Kidney (tissue), 14 donors: ENCODE measurements around the gene FAM229A. TPM values are rescaled to one million over a fixed set of nuclear protein-coding genes. Genes with fewer than 3 reads are reported as not detected.
A peak's percentile ranks its signal among the peaks of the same experiment; 100 is the strongest.

Source experiments
- DNase-seq, 5 donors: peaks; one replicate each; pipeline ENCODE4 v3.0.0-alpha.2; 2013 to 2020
- FAIRE-seq: peaks from 2 replicates; lab custom pipeline; 2012; peaks lifted over from hg19 to GRCh38; lab: Jason Lieb, UNC
- H3K27ac ChIP-seq, 2 donors: one replicate each; pipeline ENCODE4 v1.7.0; 2013; ENCODE audit warnings: low read depth in 2 of 2, low read length in 2 of 2, inconsistent platforms in 1 of 2
- H3K27me3 ChIP-seq: one replicate; pipeline ENCODE4 v1.7.1; 2013; ENCODE audit warnings: low read length, inconsistent platforms; ENCODE audit not compliant: control insufficient read depth, insufficient read depth
- H3K36me3 ChIP-seq, 3 donors: one replicate each; pipeline versions ENCODE4 v1.7.0 to v1.7.1; 2013; ENCODE audit warnings: low read length in 3 of 3, control low read depth in 1 of 3, inconsistent platforms in 1 of 3; ENCODE audit not compliant: insufficient read depth in 3 of 3, control insufficient read depth in 2 of 3
- H3K4me1 ChIP-seq, 3 donors: one replicate each; pipeline versions ENCODE4 v1.7.0 to v1.7.1; 2013; ENCODE audit warnings: low read length in 3 of 3, inconsistent platforms in 1 of 3, low read depth in 1 of 3; ENCODE audit not compliant: control insufficient read depth in 2 of 3, insufficient read depth in 2 of 3
- H3K4me3 ChIP-seq, 3 donors: one replicate each; pipeline versions ENCODE4 v1.7.0 to v1.8.1; 2013; ENCODE audit warnings: low read length in 3 of 3, control low read depth in 1 of 3, inconsistent platforms in 1 of 3
- H3K9ac ChIP-seq, 3 donors: one replicate each; pipeline versions ENCODE4 v1.7.0 to v1.7.1; 2013; ENCODE audit warnings: low read length in 3 of 3, control low read depth in 1 of 3, inconsistent platforms in 1 of 3
- H3K9me3 ChIP-seq, 3 donors: one replicate each; pipeline versions ENCODE4 v1.7.0 to v1.7.1; 2013; ENCODE audit warnings: low read length in 3 of 3, control low read depth in 1 of 3, inconsistent platforms in 1 of 3; ENCODE audit not compliant: control insufficient read depth in 2 of 3, insufficient read depth in 1 of 3
- intact Hi-C: fragments of 100-400 bp; cut with DNase I; formaldehyde crosslinking; loops from one replicate; pipeline ENCODE4 v1.11.1; 2022
- polyA plus RNA-seq: library from polyadenylated mRNA; stranded (reverse); fragments of 350-450 nt; fragmentation: Illumina TruSeq; extraction: RNeasy Lipid Tissue Mini Kit (QIAGEN cat#74804); gene quantifications from one replicate; pipeline ENCODE4 v1.2.3, GENCODE V29; 2014; ENCODE audit warnings: low read depth, low replicate concordance; ENCODE audit not compliant: insufficient read depth
- total RNA-seq: library from RNA; stranded (reverse); fragmentation: NEBNext Ultra II Directional; extraction: Animal tissue kit (Norgen Biotek cat#: 25700); gene quantifications from one replicate; pipeline ENCODE4 v1.2.1, GENCODE V29; 2021
- TF ChIP-seq, protein P1 (sequence below): IDR thresholded peaks from 3 replicates; pipeline ENCODE4 v1.5.1; 2012; ENCODE audit warnings: mild to moderate bottlenecking, moderate library complexity, borderline replicate concordance; ENCODE audit not compliant: insufficient read depth; ENCODE audit errors: extremely low read depth
- donor health status: control.
- donor health status: control.
- donor health status: control.
- donor health status: control.
- donor health status: control.
- donor health status: DM: yes; HTN: yes; CAD: no.
- donor health status: Normal renal cell carcinoma (clear cell type).

FAM229A gene
- total and polyA plus RNA-seq, 2 donors from 2014 or later, result 6.4 to 9.7 TPM

DNA sequence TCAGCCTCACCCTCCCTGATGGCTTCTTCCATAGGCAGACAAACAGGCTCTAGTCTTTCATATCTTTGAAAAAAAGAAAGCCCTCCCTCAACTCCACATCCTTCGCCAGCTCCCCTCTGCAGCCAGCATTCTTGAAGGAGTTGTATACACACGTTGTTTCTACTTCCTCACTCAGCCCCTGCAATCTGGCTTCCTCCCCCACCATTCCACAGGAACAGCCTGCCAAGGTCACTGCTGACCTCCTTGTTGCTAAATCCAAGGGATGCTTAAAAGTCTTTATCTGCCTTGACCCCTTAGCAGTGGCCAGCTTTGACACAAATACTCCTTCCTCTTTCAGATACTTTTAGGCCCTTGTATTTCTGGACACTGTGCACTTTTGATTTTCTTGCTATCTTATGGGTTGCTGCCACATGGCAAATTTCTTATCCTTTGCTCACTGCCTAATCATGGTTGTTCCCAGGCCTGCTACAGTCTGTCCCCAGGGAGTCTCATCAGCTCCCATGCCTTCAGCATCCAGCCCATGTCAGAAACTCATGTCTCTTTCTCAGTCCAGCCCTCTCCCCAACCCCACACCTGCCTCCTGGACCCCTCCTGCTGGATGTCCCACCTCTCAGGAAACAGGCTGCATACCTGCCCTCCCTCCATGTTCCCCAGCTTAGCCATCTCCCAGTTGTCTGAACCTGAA is 8.3 kb downstream of the FAM229A start:
- peak overlapping the region in 1 of 2 donors; percentile 54 for H3K27ac ChIP-seq
- H3K36me3 ChIP-seq, result no peaks in the 10 kb centered on the region
- TF ChIP-seq, protein P1, sequence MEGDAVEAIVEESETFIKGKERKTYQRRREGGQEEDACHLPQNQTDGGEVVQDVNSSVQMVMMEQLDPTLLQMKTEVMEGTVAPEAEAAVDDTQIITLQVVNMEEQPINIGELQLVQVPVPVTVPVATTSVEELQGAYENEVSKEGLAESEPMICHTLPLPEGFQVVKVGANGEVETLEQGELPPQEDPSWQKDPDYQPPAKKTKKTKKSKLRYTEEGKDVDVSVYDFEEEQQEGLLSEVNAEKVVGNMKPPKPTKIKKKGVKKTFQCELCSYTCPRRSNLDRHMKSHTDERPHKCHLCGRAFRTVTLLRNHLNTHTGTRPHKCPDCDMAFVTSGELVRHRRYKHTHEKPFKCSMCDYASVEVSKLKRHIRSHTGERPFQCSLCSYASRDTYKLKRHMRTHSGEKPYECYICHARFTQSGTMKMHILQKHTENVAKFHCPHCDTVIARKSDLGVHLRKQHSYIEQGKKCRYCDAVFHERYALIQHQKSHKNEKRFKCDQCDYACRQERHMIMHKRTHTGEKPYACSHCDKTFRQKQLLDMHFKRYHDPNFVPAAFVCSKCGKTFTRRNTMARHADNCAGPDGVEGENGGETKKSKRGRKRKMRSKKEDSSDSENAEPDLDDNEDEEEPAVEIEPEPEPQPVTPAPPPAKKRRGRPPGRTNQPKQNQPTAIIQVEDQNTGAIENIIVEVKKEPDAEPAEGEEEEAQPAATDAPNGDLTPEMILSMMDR, result no peak
- DNase-seq, result peak; percentile 62 to 88 (median 74)
- H3K4me3 ChIP-seq, result no peak overlapping the region
- FAIRE-seq, result no peak
- H3K9me3 ChIP-seq, result no peaks in the 10 kb centered on the region
- H3K9ac ChIP-seq, result no peak overlapping the region
- no peaks in the 10 kb centered on the region for H3K27me3 ChIP-seq
- intact Hi-C loops, result no loop called here
- peaks cover 8 to 22% (median 11%) of the 10 kb centered on the region in 3 donors for H3K4me1 ChIP-seq

DNA sequence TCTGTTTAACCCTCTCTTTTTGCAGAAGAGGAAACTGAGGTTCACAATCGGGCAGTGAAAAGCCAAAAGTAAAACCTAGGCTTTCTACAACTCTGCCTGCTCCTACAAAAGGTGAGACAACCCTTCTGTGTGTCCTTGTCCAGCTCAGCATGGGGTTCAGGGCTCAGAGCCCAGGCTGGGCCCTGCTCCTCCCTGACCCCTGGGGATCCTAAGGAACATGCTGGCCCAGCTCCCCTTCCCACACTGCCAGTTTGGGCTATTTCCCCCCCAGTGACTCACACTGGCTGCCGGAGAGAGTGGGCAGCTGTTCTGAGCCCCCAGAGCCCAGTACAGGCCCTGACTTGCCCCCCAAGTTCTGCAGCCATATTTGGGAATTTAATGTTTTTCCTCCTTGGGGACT is 8.9 kb downstream of the FAM229A start:
- DNase-seq (no peak), FAIRE-seq (no peak)
- no peaks in the 10 kb centered on the region for H3K9me3 ChIP-seq
- H3K27me3 ChIP-seq, result no peaks in the 10 kb centered on the region
- H3K4me3 ChIP-seq, result peak overlapping the region in 1 of 3 donors; percentile 67
- TF ChIP-seq, protein P1, result no peak
- no peaks in the 10 kb centered on the region for H3K36me3 ChIP-seq
- peak overlapping the region in 1 of 3 donors; percentile 19 for H3K9ac ChIP-seq
- H3K27ac ChIP-seq, result no peak overlapping the region
- H3K4me1 ChIP-seq, result peaks cover 8 to 24% (median 11%) of the 10 kb centered on the region in 3 donors
- intact Hi-C loops, result no loop called here

DNA sequence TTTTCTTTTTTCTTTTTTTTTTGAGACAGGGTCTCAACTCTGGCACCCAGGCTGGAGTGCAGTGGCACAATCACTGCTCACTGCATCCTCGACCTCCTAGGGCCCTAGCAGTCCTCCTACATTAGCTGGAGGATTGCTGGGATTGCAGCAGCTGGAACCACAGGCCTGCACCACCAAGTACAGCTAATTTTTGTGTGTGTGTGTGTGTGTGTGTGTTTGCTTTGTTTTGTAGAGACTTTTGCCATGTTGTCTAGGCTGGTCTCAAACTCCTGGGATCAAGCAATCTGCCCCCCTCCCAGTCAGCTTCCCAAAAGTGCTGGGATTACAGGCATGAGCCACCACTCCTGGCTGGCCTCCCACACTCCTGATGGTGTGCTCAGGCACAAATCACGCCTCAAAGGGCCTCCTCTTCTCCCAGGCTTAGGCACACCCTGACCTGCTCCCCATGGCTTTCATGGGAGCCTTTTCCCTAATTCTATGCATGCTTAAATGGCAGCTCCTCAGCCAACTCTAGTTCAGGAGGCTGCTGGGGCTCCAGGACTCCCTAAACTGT is 9.4 kb downstream of the FAM229A start:
- no peaks in the 10 kb centered on the region for H3K9me3 ChIP-seq
- TF ChIP-seq, protein P1, result no peak
- H3K27me3 ChIP-seq, result no peaks in the 10 kb centered on the region
- peak overlapping the region in 2 of 3 donors; percentile 6 to 67 for H3K4me3 ChIP-seq
- intact Hi-C loops, result no loop called here
- no peak overlapping the region for H3K27ac ChIP-seq
- H3K36me3 ChIP-seq, result no peaks in the 10 kb centered on the region
- peak overlapping the region in 1 of 3 donors; percentile 19 for H3K9ac ChIP-seq
- FAIRE-seq, result no peak
- peaks cover 8 to 28% (median 11%) of the 10 kb centered on the region in 3 donors for H3K4me1 ChIP-seq
- no peak for DNase-seq
